GM18502 (cell line): ENCODE measurements around the gene TNFSF15.

Experiments
- ATAC-seq: cut with Tn5 transposase; IDR thresholded peaks from one replicate; pipeline ENCODE4 v1.9.1; 2021; ENCODE audit warnings: mild to moderate bottlenecking; ENCODE audit not compliant: unreplicated experiment, poor library complexity

TNFSF15 gene

GRCh38 chr9:114826431-114826830 is 20.6 kb upstream of the TNFSF15 start:
- ATAC-seq = no peak

- no peak for ATAC-seq
Observed at GRCh38 chr9:114825126-114825795, 19.4 kb upstream of the TNFSF15 start.

- ATAC-seq = no peak
Observed at GRCh38 chr9:114824110-114824509, 18.3 kb upstream of the TNFSF15 start.

- ATAC-seq = no peak
Observed at GRCh38 chr9:114823441-114823840, 17.6 kb upstream of the TNFSF15 start.

- ATAC-seq = no peak
Observed at GRCh38 chr9:114822708-114823107, 16.9 kb upstream of the TNFSF15 start.

GRCh38 chr9:114820776-114821501 is 15.1 kb upstream of the TNFSF15 start:
- ATAC-seq = no peak

GRCh38 chr9:114818178-114818577 is 12.3 kb upstream of the TNFSF15 start:
- ATAC-seq = no peak

- ATAC-seq = no peak
Observed at GRCh38 chr9:114813717-114814418, 8.0 kb upstream of the TNFSF15 start.

- ATAC-seq = no peak
Observed at GRCh38 chr9:114811966-114812636, 6.3 kb upstream of the TNFSF15 start.

GRCh38 chr9:114811301-114811700 is 5.5 kb upstream of the TNFSF15 start:
- ATAC-seq = no peak

GRCh38 chr9:114810614-114811013 is 4.8 kb upstream of the TNFSF15 start:
- no peak for ATAC-seq

- peak; percentile 33 for ATAC-seq
Observed at GRCh38 chr9:114806526-114806900, 674 bp upstream of the TNFSF15 start.

GRCh38 chr9:114804505-114804904 is 1.3 kb downstream of the TNFSF15 start:
- no peak for ATAC-seq

GRCh38 chr9:114803479-114804265 is 2.2 kb downstream of the TNFSF15 start:
- ATAC-seq = no peak

- ATAC-seq = no peak
Observed at GRCh38 chr9:114799925-114800324, 5.9 kb downstream of the TNFSF15 start.

- ATAC-seq = no peak
Observed at GRCh38 chr9:114799441-114799840, 6.4 kb downstream of the TNFSF15 start.

- no peak for ATAC-seq
Observed at GRCh38 chr9:114798780-114799427, 6.9 kb downstream of the TNFSF15 start.

GRCh38 chr9:114798101-114798500 is 7.7 kb downstream of the TNFSF15 start:
- no peak for ATAC-seq

- no peak for ATAC-seq
Observed at GRCh38 chr9:114792396-114792795, 13.4 kb downstream of the TNFSF15 start.

- ATAC-seq = no peak
Observed at GRCh38 chr9:114791736-114792135, 14.1 kb downstream of the TNFSF15 start.
